Ovary (tissue), 3 donors: ENCODE data around the gene IL22.

ENCODE experiments used
- EP300 ChIP-seq: sonication (generic); formaldehyde crosslinking; IDR thresholded peaks from one replicate; pipeline ENCODE4 v1.6.1; 2017; ENCODE audit warnings: antibody characterized with exemption
- POLR2A ChIP-seq: fragments of 450-650 bp; IDR thresholded peaks from one replicate; pipeline ENCODE4 v1.6.1; 2017; ENCODE audit warnings: antibody characterized with exemption, mild to moderate bottlenecking, moderate library complexity
- TF ChIP-seq, protein P1 (sequence below), 3 donors: fragments of 450-650 bp in 2 of 3; fragments of 200-600 bp in 1 of 3; IDR thresholded peaks; one replicate each; pipeline versions ENCODE4 v1.5.1 to v1.8.0; 2016 to 2022; ENCODE audit warnings: antibody characterized with exemption in 3 of 3, mild to moderate bottlenecking in 1 of 3
- donor health status: DM: no; HTN: no; CAD: no.

GRCh38 chr12:68279227-68280054, 26.0 kb upstream of the IL22 start:
- TF ChIP-seq, protein P1, sequence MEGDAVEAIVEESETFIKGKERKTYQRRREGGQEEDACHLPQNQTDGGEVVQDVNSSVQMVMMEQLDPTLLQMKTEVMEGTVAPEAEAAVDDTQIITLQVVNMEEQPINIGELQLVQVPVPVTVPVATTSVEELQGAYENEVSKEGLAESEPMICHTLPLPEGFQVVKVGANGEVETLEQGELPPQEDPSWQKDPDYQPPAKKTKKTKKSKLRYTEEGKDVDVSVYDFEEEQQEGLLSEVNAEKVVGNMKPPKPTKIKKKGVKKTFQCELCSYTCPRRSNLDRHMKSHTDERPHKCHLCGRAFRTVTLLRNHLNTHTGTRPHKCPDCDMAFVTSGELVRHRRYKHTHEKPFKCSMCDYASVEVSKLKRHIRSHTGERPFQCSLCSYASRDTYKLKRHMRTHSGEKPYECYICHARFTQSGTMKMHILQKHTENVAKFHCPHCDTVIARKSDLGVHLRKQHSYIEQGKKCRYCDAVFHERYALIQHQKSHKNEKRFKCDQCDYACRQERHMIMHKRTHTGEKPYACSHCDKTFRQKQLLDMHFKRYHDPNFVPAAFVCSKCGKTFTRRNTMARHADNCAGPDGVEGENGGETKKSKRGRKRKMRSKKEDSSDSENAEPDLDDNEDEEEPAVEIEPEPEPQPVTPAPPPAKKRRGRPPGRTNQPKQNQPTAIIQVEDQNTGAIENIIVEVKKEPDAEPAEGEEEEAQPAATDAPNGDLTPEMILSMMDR (IDR thresholded peaks at IDR 0.05), result no peak
- TF ChIP-seq POLR2A (no peak), EP300 (no peak)
